A549 (cell line): ENCODE results near the gene GUK1. TPM values are rescaled to one million over a fixed set of nuclear protein-coding genes. Genes with fewer than 3 reads are reported as not detected.
"Not testable (repeated sequence)": the region's sequence is repeated elsewhere in the genome, so short reads cannot be mapped to it uniquely, and the experiment has no call there.

Experiments used
- ATAC-seq, 2 experiments: fragments of 200-7000 bp in 1 of 2; fragments of >200 bp in 1 of 2; cut with Nextera tagmentation in 1 of 2; cut with Tn5 transposase in 1 of 2; 3 replicates each; pipeline versions ENCODE4 v1.8.0 to v1.9.1; 2018 to 2020; ENCODE audit warnings: mild to moderate bottlenecking in 1 of 2, moderate library complexity in 1 of 2
- CTCF ChIA-PET: fragments of 300-600 bp; sonication (Branson Sonifier 250); formaldehyde crosslinking; extraction: SDS; loops from one replicate; lab custom pipeline; 2021; ENCODE audit warnings: antibody characterized with exemption, inconsistent platforms; lab: Yijun Ruan, JAX
- POLR2A ChIA-PET: fragments of 350-600 bp; formaldehyde crosslinking; extraction: SDS; loops from one replicate; lab custom pipeline; 2021; ENCODE audit warnings: antibody characterized with exemption, inconsistent platforms; lab: Yijun Ruan, JAX
- DNase-seq, 2 experiments: peaks; one replicate each; pipeline versions ENCODE4 v3.0.0 to v3.0.0-alpha.2; 2011 to 2016; ENCODE audit warnings: low read depth in 1 of 2, low spot score in 1 of 2
- FAIRE-seq: peaks from 2 replicates; lab custom pipeline; 2011; peaks lifted over from hg19 to GRCh38; lab: Jason Lieb, UNC
- H3K27ac ChIP-seq, 2 experiments: fragments of >200 bp; sonication (Bioruptor Twin); formaldehyde crosslinking; 3 replicates each; pipeline ENCODE4 v1.5.1; 2016 to 2017
- H3K4me1 ChIP-seq: fragments of >200 bp; sonication (Bioruptor Twin); formaldehyde crosslinking; 3 replicates; pipeline ENCODE4 v1.6.1; 2016
- H3K4me2 ChIP-seq: fragments of >200 bp; sonication (Bioruptor Twin); formaldehyde crosslinking; 3 replicates; pipeline ENCODE4 v1.6.1; 2016
- H3K4me3 ChIP-seq: fragments of >200 bp; sonication (Bioruptor Twin); formaldehyde crosslinking; 3 replicates; pipeline ENCODE4 v1.5.1; 2016
- H3K9me3 ChIP-seq: fragments of >200 bp; sonication (Bioruptor Twin); formaldehyde crosslinking; 3 replicates; pipeline ENCODE4 v1.6.1; 2016
- CEBPB ChIP-seq, 2 experiments: fragments of >200 bp in 1 of 2; sonication (Bioruptor Twin) in 1 of 2; formaldehyde crosslinking in 1 of 2; IDR thresholded peaks; 2 replicates each; pipeline ENCODE4 v1.6.1; 2012 to 2016
- CHD2 ChIP-seq: fragments of 150-350 bp; IDR thresholded peaks from 2 replicates; pipeline ENCODE4 v1.6.1; 2014; ENCODE audit warnings: low read length; ENCODE audit not compliant: partially characterized antibody
- EHMT2 ChIP-seq: fragments of 200-600 bp; sonication (generic); IDR thresholded peaks from 2 replicates; pipeline ENCODE4 v1.6.1; 2016; ENCODE audit warnings: antibody characterized with exemption, low read depth, mild to moderate bottlenecking, moderate library complexity
- EP300 ChIP-seq, 2 experiments: fragments of >200 bp; sonication (Bioruptor Twin); formaldehyde crosslinking; IDR thresholded peaks; 2 replicates in 1 of 2; 3 replicates in 1 of 2; pipeline ENCODE4 v1.6.1; 2016 to 2017
- FOSB ChIP-seq: fragments of 250-450 bp; sonication (Bioruptor Pico); IDR thresholded peaks from 2 replicates; pipeline ENCODE4 v1.5.0; 2020; ENCODE audit warnings: mild to moderate bottlenecking, moderate library complexity
- FOSL2 ChIP-seq, 2 experiments: fragments of 450-650 bp in 1 of 2; fragments of >200 bp in 1 of 2; sonication (Bioruptor Twin) in 1 of 2; formaldehyde crosslinking; IDR thresholded peaks; 2 replicates each; pipeline versions ENCODE4 v1.5.0 to v1.6.1; 2016 to 2020; ENCODE audit warnings: mild to moderate bottlenecking in 1 of 2, moderate library complexity in 1 of 2
- HEYL ChIP-seq: fragments of 250-450 bp; sonication (Bioruptor Pico); IDR thresholded peaks from 2 replicates; pipeline ENCODE4 v1.8.0; 2021; ENCODE audit warnings: mild to moderate bottlenecking, moderate library complexity
- HMGXB4 ChIP-seq: fragments of 250-450 bp; sonication (Bioruptor Pico); IDR thresholded peaks from 2 replicates; pipeline ENCODE4 v1.5.0; 2021; ENCODE audit warnings: mild to moderate bottlenecking, moderate library complexity, borderline replicate concordance
- HOXA7 ChIP-seq: fragments of 250-450 bp; sonication (Bioruptor Pico); IDR thresholded peaks from 2 replicates; pipeline ENCODE4 v1.5.0; 2020; ENCODE audit warnings: mild to moderate bottlenecking, moderate library complexity
- HOXB5 ChIP-seq: fragments of 250-450 bp; sonication (Bioruptor Pico); IDR thresholded peaks from 2 replicates; pipeline ENCODE4 v1.5.0; 2020; ENCODE audit warnings: mild to moderate bottlenecking, moderate library complexity
- JUNB ChIP-seq: fragments of >200 bp; sonication (Bioruptor Twin); formaldehyde crosslinking; IDR thresholded peaks from 2 replicates; pipeline ENCODE4 v1.6.1; 2016
- MYC ChIP-seq: IDR thresholded peaks from 2 replicates; pipeline ENCODE4 v1.6.1; 2012; ENCODE audit warnings: mild to moderate bottlenecking, inconsistent platforms, low read length, improper control_type of control experiment, borderline replicate concordance
- NFE2L2 ChIP-seq: fragments of 150-350 bp; conservative IDR thresholded peaks from 2 replicates; pipeline ENCODE4 v1.6.1; 2014; ENCODE audit warnings: low read length
- NPAS2 ChIP-seq: fragments of 250-450 bp; sonication (Bioruptor Pico); IDR thresholded peaks from 2 replicates; pipeline ENCODE4 v1.8.0; 2022; ENCODE audit warnings: mild to moderate bottlenecking, moderate library complexity, borderline replicate concordance
- PBX3 ChIP-seq: IDR thresholded peaks from 2 replicates; pipeline ENCODE4 v1.6.1; 2012
- SMC3 ChIP-seq: fragments of >200 bp; sonication (Bioruptor Twin); formaldehyde crosslinking; IDR thresholded peaks from 3 replicates; pipeline ENCODE4 v1.6.1; 2018; ENCODE audit warnings: inconsistent platforms
- SREBF2 ChIP-seq: fragments of 450-650 bp; IDR thresholded peaks from 2 replicates; pipeline ENCODE4 v1.6.1; 2014; ENCODE audit warnings: mild to moderate bottlenecking, moderate library complexity
- TP53 ChIP-seq: fragments of 250-450 bp; sonication (Bioruptor Pico); IDR thresholded peaks from 2 replicates; pipeline ENCODE4 v1.5.0; 2021; ENCODE audit warnings: mild to moderate bottlenecking, moderate library complexity
- ZC3H11A ChIP-seq: fragments of 450-650 bp; IDR thresholded peaks from 2 replicates; pipeline ENCODE4 v1.6.1; 2014; ENCODE audit warnings: antibody characterized with exemption, mild to moderate bottlenecking
- ZNF302 ChIP-seq: fragments of 250-450 bp; sonication (Bioruptor Pico); IDR thresholded peaks from 2 replicates; pipeline ENCODE4 v1.9.0; 2021; ENCODE audit warnings: inconsistent platforms, mild to moderate bottlenecking, moderate library complexity
- ZSCAN20 ChIP-seq: fragments of 250-450 bp; sonication (Bioruptor Pico); IDR thresholded peaks from 2 replicates; pipeline ENCODE4 v1.8.0; 2022; ENCODE audit warnings: mild to moderate bottlenecking, moderate library complexity
- WGBS: methylation state at CpG from one replicate; pipeline ENCODE4 v1.1.6; 2017; ENCODE audit errors: missing lambda C conversion rate; 5-methylcytosine and 5-hydroxymethylcytosine counted together
- polyA plus RNA-seq, 4 experiments: library from polyadenylated mRNA; depleted of rRNA in 3 of 4; stranded (reverse); fragments of >200 nt; fragmentation: RNase III in 1 of 4; extraction: RNeasy Plus Mini Kit Qiagen cat#74134 plus additional on column Dnase treatment in 1 of 4; gene quantifications; 2 replicates in 3 of 4; 3 replicates in 1 of 4; pipeline ENCODE4 v1.2.3, GENCODE V29; 2011 to 2017
- TF ChIP-seq, protein P1 (sequence below): IDR thresholded peaks from 2 replicates; pipeline ENCODE4 v1.6.1; 2012; ENCODE audit warnings: low read depth, borderline replicate concordance
- TF ChIP-seq, protein P2 (sequence below): fragments of 250-450 bp; sonication (Bioruptor Pico); IDR thresholded peaks from 2 replicates; pipeline ENCODE4 v1.5.0; 2020; ENCODE audit warnings: low read depth, mild to moderate bottlenecking, moderate library complexity
- TF ChIP-seq, protein P3 (sequence below): fragments of 450-650 bp; IDR thresholded peaks from 2 replicates; pipeline ENCODE4 v1.6.1; 2014; ENCODE audit warnings: antibody characterized with exemption

The GUK1 gene
- polyA plus RNA-seq, 2 of the 4 experiments (the other 2 are of a cell fraction): 88.9 to 106 TPM

DNA sequence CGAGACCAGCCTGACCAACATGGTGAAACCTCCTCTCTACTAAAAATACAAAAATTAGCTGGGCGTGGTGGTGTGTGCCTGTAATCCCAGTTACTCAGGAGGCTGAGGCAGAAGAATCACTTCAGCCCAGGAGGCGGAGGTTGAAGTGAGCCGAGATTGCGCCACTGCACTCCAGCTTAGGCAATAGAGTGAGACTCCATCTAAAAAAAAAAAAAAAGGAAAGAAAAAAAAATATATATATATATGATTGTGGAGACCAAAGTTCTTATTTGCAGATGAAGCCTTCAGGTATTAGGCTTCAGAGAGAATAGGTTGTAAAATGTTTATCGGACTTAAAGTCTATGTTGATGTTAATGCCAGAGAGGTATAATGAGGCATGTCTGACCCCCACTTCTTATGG is 28.8 kb upstream of the GUK1 start:
- H3K9me3 ChIP-seq, H3K4me3 ChIP-seq, FAIRE-seq, POLR2A ChIA-PET, DNase-seq, H3K4me2 ChIP-seq, H3K27ac ChIP-seq, ATAC-seq: not testable (repeated sequence)
- peaks cover 12% of the 10 kb centered on the region; the same call in 2 of the 3 replicates for H3K4me1 ChIP-seq
- WGBS: 93% methylated on average over 6 of the region's 6 CpGs
- CTCF ChIA-PET: interaction anchor here (0.9 to 2.4 kb wide), 2 partner anchors 11 to 21 kb away, joined by 5 to 23 read pairs; no protein-coding TSS in a partner anchor

- 80% methylated on average over 7 of the region's 7 CpGs for WGBS
- peaks cover 12% of the 10 kb centered on the region; the same call in 2 of the 3 replicates for H3K4me1 ChIP-seq
- no peak for FAIRE-seq
- H3K4me3 ChIP-seq: no peak overlapping the region
- H3K4me2 ChIP-seq: no peak overlapping the region
- H3K9me3 ChIP-seq: peaks cover under 1% of the 10 kb centered on the region; the same call in 2 of the 3 replicates
- no peak for DNase-seq
- no peak for ATAC-seq
- POLR2A ChIA-PET: no interaction called here
- H3K27ac ChIP-seq: no peak overlapping the region
- TF ChIP-seq HMGXB4 (no peak), EHMT2 (no peak), HEYL (CRISPR knock-in tag) (no peak), ZNF302 (CRISPR knock-in tag) (no peak), HOXA7 (CRISPR knock-in tag) (no peak), FOSL2 (IDR thresholded peaks at IDR 0.05) (no peak), FOSL2 (CRISPR knock-in tag; IDR thresholded peaks at IDR 0.05) (no peak), ZC3H11A (no peak), JUNB (no peak), FOSB (no peak), HOXB5 (CRISPR knock-in tag) (no peak), SREBF2 (no peak), ZSCAN20 (CRISPR knock-in tag) (no peak)
- TF ChIP-seq, protein P1, sequence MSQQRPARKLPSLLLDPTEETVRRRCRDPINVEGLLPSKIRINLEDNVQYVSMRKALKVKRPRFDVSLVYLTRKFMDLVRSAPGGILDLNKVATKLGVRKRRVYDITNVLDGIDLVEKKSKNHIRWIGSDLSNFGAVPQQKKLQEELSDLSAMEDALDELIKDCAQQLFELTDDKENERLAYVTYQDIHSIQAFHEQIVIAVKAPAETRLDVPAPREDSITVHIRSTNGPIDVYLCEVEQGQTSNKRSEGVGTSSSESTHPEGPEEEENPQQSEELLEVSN: no peak
- TF ChIP-seq, protein P2, sequence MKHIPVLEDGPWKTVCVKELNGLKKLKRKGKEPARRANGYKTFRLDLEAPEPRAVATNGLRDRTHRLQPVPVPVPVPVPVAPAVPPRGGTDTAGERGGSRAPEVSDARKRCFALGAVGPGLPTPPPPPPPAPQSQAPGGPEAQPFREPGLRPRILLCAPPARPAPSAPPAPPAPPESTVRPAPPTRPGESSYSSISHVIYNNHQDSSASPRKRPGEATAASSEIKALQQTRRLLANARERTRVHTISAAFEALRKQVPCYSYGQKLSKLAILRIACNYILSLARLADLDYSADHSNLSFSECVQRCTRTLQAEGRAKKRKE (CRISPR knock-in tag): no peak
- TF ChIP-seq, protein P3, sequence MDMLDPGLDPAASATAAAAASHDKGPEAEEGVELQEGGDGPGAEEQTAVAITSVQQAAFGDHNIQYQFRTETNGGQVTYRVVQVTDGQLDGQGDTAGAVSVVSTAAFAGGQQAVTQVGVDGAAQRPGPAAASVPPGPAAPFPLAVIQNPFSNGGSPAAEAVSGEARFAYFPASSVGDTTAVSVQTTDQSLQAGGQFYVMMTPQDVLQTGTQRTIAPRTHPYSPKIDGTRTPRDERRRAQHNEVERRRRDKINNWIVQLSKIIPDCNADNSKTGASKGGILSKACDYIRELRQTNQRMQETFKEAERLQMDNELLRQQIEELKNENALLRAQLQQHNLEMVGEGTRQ: no peak
- CTCF ChIA-PET: interaction anchor here (5.3 kb wide), 1 partner anchor 18 kb away, joined by 28 read pairs; no protein-coding TSS in a partner anchor
Measured at GRCh38 chr1:228112167-228112566, 27.9 kb upstream of the GUK1 start.

GRCh38 chr1:228112617-228113016 is 27.5 kb upstream of the GUK1 start:
- TF ChIP-seq NFE2L2: no peak
- no peak for TF ChIP-seq NPAS2
- no peak for TF ChIP-seq TP53 (CRISPR knock-in tag)
- TF ChIP-seq SMC3: no peak
- no peak for TF ChIP-seq FOSL2 (IDR thresholded peaks at IDR 0.05)
- no peak for TF ChIP-seq FOSL2 (CRISPR knock-in tag; IDR thresholded peaks at IDR 0.05)
- no peak for TF ChIP-seq HOXB5 (CRISPR knock-in tag)
- no peak for TF ChIP-seq CEBPB (IDR thresholded peaks at IDR 0.05)
- TF ChIP-seq HMGXB4: no peak
- TF ChIP-seq, protein P3: no peak
- TF ChIP-seq EP300 (IDR thresholded peaks at IDR 0.05): no peak
- no peak for TF ChIP-seq MYC
- no peak for TF ChIP-seq CHD2
- no peak for TF ChIP-seq PBX3
- FAIRE-seq: no peak
- no peak for ATAC-seq
- H3K4me3 ChIP-seq: no peak overlapping the region
- H3K27ac ChIP-seq: no peak overlapping the region
- H3K4me2 ChIP-seq: no peak overlapping the region
- POLR2A ChIA-PET: interaction anchor here (1.2 kb wide), 1 partner anchor 53 kb away, joined by 3 read pairs; the partner anchor contains the start of gene IBA57
- peaks cover 12% of the 10 kb centered on the region; the same call in 2 of the 3 replicates for H3K4me1 ChIP-seq
- no peak for DNase-seq
- CTCF ChIA-PET: interaction anchor here (5.3 kb wide), 1 partner anchor 17 kb away, joined by 28 read pairs; no protein-coding TSS in a partner anchor
- peaks cover 5% of the 10 kb centered on the region; the same call in 2 of the 3 replicates for H3K9me3 ChIP-seq
- 19% methylated on average over 1 of the region's 1 CpG for WGBS
